Measurements from ENCODE around the gene UGGT2.

GRCh38 chr13:95833126-95833525 is 220.1 kb downstream of the UGGT2 start:
- no peak for TF ChIP-seq POLR2A (IDR thresholded peaks at IDR 0.05; ENCODE audit: low read length)
- no peak for TF ChIP-seq GATA1 (IDR thresholded peaks at IDR 0.05; ENCODE audit: low read depth, low read length)

Measured in erythroblast (primary cell).